Natural killer cell (primary cell): ENCODE data around the gene TLE3. TPM values are rescaled to one million over a fixed set of nuclear protein-coding genes. Genes with fewer than 3 reads are reported as not detected.
A peak's percentile ranks its signal among the peaks of the same experiment; 100 is the strongest.

Experiments used
- ATAC-seq, 3 donors: fragments of 150-1000 bp in 2 of 3; fragments of 200-7000 bp in 1 of 3; cut with Tn5 transposase; 1 replicate in 1 of 3; 2 replicates in 2 of 3; pipeline ENCODE4 v1.10.0; 2021; ENCODE audit warnings: mild to moderate bottlenecking in 2 of 3, moderate library complexity in 2 of 3
- DNase-seq, 2 donors: peaks; one replicate each; pipeline versions ENCODE4 v3.0.0 to v3.0.0-alpha.2; 2013 to 2021; ENCODE audit warnings: mixed read lengths in 1 of 2
- H3K27ac ChIP-seq: one replicate; pipeline ENCODE4 v1.5.1; 2013; ENCODE audit warnings: mild to moderate bottlenecking, low read length
- H3K27me3 ChIP-seq: one replicate; pipeline ENCODE4 v1.6.1; 2013; ENCODE audit warnings: low read length; ENCODE audit not compliant: control insufficient read depth, insufficient read depth
- H3K36me3 ChIP-seq: one replicate; pipeline ENCODE4 v1.6.1; 2013; ENCODE audit warnings: low read length; ENCODE audit not compliant: control insufficient read depth, insufficient read depth
- H3K4me1 ChIP-seq: one replicate; pipeline ENCODE4 v1.6.1; 2013; ENCODE audit warnings: low read length; ENCODE audit not compliant: control insufficient read depth, insufficient read depth
- H3K4me3 ChIP-seq: one replicate; pipeline ENCODE4 v1.5.1; 2013; ENCODE audit warnings: low read length
- H3K9me3 ChIP-seq: one replicate; pipeline ENCODE4 v1.6.1; 2013; ENCODE audit warnings: low read length; ENCODE audit not compliant: control insufficient read depth, insufficient read depth
- H3K27ac Mint-ChIP-seq, 2 donors: one replicate each; pipeline ENCODE4 v1.8.0; 2022; ENCODE audit warnings: mild to moderate bottlenecking in 2 of 2, mixed read lengths in 2 of 2, moderate library complexity in 1 of 2
- H3K27me3 Mint-ChIP-seq, 2 donors: one replicate each; pipeline ENCODE4 v1.8.0; 2022; ENCODE audit warnings: low read depth in 2 of 2, mixed read lengths in 2 of 2
- H3K36me3 Mint-ChIP-seq: one replicate; pipeline ENCODE4 v1.8.0; 2022; ENCODE audit warnings: mixed read lengths
- H3K4me1 Mint-ChIP-seq, 2 donors: one replicate each; pipeline ENCODE4 v1.8.0; 2022; ENCODE audit warnings: mixed read lengths in 2 of 2
- H3K4me3 Mint-ChIP-seq: one replicate; pipeline ENCODE4 v1.8.0; 2022; ENCODE audit warnings: mild to moderate bottlenecking, moderate library complexity, mixed read lengths
- H3K9me3 Mint-ChIP-seq, 2 donors: one replicate each; pipeline ENCODE4 v1.8.0; 2022; ENCODE audit warnings: mixed read lengths in 2 of 2
- WGBS: methylation state at CpG from one replicate; pipeline ENCODE4 v1.1.7; 2013; ENCODE audit warnings: missing lambda C conversion rate; ENCODE audit not compliant: insufficient coverage; 5-methylcytosine and 5-hydroxymethylcytosine counted together
- intact Hi-C: fragments of 100-400 bp; cut with micrococcal nuclease; formaldehyde crosslinking; loops from one replicate; pipeline ENCODE4 v1.14.2; 2022
- total RNA-seq, 4 donors: library from RNA; stranded (reverse); fragments of 120-200 nt in 1 of 4; gene quantifications; one replicate each; pipeline versions ENCODE4 v1.2.3 to v1.2.4, GENCODE V29; 2013 to 2022
- TF ChIP-seq, protein P1 (sequence below): fragments of 200-600 bp; IDR thresholded peaks from one replicate; pipeline ENCODE4 v1.8.0; 2022; ENCODE audit warnings: antibody characterized with exemption

TLE3 gene
- total RNA-seq, 3 donors from 2014 or later (not counting 1 experiment from before 2014, with no cell fraction given): 32.1 to 94.9 (median 36.7) TPM

DNA sequence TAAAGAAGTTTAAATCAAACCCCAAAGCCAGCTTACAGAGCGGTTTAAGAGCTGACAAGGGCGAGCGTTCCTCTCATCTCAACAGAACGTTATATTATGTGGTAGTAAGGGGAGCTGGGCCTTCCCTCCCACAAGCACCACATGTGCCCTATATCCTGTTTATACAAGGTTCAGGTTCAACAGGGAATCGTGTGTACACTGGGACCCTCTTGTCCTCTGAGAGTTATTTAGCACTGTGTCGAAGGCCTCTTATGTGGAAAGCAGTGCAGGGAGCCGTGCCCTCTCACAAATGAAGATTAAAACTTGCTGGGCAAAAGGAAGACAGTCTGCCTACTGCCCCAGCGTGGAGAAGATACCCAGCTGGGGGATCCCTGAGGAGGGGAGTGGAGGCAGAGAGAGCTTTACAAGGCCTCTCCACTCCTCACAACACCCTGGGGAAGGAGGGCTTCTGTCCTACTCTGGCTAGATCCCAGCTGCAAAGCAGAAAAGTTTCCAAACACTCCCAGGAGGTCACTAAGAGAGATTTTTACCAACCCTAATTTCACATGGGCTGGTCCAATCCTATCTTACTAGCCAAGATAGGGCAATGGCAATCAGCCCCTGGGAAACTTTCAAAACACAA, 2.9 kb downstream of the TLE3 start:
- DNase-seq (peak in 1 of 2 donors; percentile 51), ATAC-seq (no peak)
- peaks cover 7% of the 10 kb centered on the region for H3K36me3 ChIP-seq
- Mint-ChIP-seq H3K9me3 (no peaks in the 10 kb centered on the region), H3K4me1 (peaks cover 53 to 79% of the 10 kb centered on the region in 2 donors), H3K27ac (no peak overlapping the region), H3K36me3 (no peaks in the 10 kb centered on the region), H3K27me3 (peaks cover 36 to 38% of the 10 kb centered on the region in 2 donors), H3K4me3 (peak overlapping the region; percentile 71)
- intact Hi-C loops: loop anchor here (5.0 to 10.0 kb wide), 4 partner anchors 48 to 670 kb away; partner anchors contain the start of gene UACA
- H3K4me1 ChIP-seq: peaks cover 74% of the 10 kb centered on the region
- WGBS: 48% methylated on average over 3 of the region's 8 CpGs
- peak overlapping the region; percentile 11 for H3K4me3 ChIP-seq
- no peaks in the 10 kb centered on the region for H3K9me3 ChIP-seq
- H3K27ac ChIP-seq: no peak overlapping the region
- peaks cover 8% of the 10 kb centered on the region for H3K27me3 ChIP-seq
- TF ChIP-seq, protein P1, sequence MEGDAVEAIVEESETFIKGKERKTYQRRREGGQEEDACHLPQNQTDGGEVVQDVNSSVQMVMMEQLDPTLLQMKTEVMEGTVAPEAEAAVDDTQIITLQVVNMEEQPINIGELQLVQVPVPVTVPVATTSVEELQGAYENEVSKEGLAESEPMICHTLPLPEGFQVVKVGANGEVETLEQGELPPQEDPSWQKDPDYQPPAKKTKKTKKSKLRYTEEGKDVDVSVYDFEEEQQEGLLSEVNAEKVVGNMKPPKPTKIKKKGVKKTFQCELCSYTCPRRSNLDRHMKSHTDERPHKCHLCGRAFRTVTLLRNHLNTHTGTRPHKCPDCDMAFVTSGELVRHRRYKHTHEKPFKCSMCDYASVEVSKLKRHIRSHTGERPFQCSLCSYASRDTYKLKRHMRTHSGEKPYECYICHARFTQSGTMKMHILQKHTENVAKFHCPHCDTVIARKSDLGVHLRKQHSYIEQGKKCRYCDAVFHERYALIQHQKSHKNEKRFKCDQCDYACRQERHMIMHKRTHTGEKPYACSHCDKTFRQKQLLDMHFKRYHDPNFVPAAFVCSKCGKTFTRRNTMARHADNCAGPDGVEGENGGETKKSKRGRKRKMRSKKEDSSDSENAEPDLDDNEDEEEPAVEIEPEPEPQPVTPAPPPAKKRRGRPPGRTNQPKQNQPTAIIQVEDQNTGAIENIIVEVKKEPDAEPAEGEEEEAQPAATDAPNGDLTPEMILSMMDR: no peak

DNA sequence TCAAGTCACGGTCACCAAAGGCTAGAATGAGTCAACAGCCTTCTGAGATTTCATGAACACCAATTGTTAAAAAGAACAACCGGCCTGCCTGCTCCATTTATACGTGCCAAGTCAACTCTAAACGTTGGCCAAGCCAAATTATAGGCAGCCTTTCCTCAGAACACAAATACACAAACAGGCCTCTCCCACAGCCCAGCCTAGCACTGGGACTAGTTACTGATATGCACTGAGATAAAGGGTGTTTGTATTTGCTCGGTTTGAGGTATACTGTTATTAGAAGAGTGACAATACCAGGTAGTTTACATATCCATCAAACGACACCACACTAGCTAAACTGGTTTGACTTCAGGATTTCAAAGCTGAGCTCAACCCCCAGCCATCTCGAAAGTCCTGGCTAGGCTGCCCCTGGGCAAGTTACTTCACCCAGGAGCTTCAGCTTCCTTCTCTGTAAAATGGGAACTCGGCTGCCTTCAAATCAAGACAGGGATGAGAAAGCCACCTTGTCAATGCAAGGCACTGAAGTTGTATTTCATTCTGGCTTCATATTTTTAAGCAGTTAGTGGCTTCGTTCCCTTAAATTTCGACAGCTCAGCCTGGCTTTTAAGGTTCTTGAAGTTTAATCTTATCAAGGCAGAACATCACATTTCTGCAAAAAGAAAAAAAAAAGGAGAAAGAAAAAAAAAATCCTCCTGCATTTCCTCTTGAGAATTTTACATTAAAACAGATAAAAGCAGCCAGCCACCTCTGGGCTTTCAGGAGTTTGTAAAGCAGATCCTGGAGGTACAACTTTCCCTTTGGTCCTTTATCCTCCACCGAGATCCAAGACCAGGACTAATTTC, 4.0 kb downstream of the TLE3 start:
- Mint-ChIP-seq H3K9me3 (no peaks in the 10 kb centered on the region), H3K27ac (no peak overlapping the region), H3K36me3 (no peaks in the 10 kb centered on the region), H3K27me3 (peaks cover 33 to 41% of the 10 kb centered on the region in 2 donors), H3K4me3 (peak overlapping the region; percentile 22), H3K4me1 (peaks cover 45 to 72% of the 10 kb centered on the region in 2 donors)
- intact Hi-C loops: loop anchor here (10.0 kb wide), 1 partner anchor 671 kb away; the partner anchor contains the start of gene UACA
- Histone ChIP-seq H3K27ac (no peak overlapping the region), H3K9me3 (no peaks in the 10 kb centered on the region), H3K4me1 (peaks cover 67% of the 10 kb centered on the region), H3K36me3 (peaks cover 15% of the 10 kb centered on the region), H3K4me3 (no peak overlapping the region), H3K27me3 (peaks cover 8% of the 10 kb centered on the region)
- WGBS: 75% methylated on average over 11 of the region's 11 CpGs
- no peak for DNase-seq
- TF ChIP-seq, protein P1: no peak
- ATAC-seq: no peak

DNA sequence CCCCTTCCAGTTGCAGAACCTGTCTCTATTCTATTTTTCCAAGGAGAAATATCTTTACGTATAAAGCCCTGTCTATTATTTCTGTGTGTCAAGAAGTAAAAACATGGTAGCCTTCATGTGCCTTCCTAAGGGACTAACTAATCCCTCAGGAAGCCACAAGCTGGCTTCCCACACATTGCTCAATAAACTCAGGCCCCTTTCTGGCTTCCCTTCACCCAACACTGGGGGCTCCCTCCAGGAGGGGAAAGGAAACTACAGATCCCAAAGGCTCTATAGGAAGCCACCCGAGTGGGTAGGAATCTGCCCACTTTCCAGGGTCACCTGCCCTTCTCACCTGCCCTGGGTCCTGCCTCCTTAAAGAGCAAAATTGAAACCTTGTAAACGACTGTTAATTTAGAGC, 4.6 kb downstream of the TLE3 start:
- Mint-ChIP-seq H3K4me1 (peaks cover 43 to 67% of the 10 kb centered on the region in 2 donors), H3K27ac (no peak overlapping the region), H3K36me3 (no peaks in the 10 kb centered on the region), H3K9me3 (no peaks in the 10 kb centered on the region), H3K4me3 (peak overlapping the region; percentile 21), H3K27me3 (peaks cover 33 to 41% of the 10 kb centered on the region in 2 donors)
- H3K9me3 ChIP-seq: no peaks in the 10 kb centered on the region
- ATAC-seq (no peak), DNase-seq (no peak)
- peaks cover 15% of the 10 kb centered on the region for H3K36me3 ChIP-seq
- 77% methylated on average over 2 of the region's 3 CpGs for whole genome bisulfite sequencing
- intact Hi-C loops: loop anchor here (10.0 kb wide), 1 partner anchor 672 kb away; the partner anchor contains the start of gene UACA
- H3K4me3 ChIP-seq: no peak overlapping the region
- H3K4me1 ChIP-seq: peaks cover 61% of the 10 kb centered on the region
- TF ChIP-seq, protein P1: no peak
- H3K27ac ChIP-seq: no peak overlapping the region
- H3K27me3 ChIP-seq: peaks cover 8% of the 10 kb centered on the region
